Neural cell (in vitro differentiated cells): ENCODE measurements around the gene FHIT. TPM values are rescaled to one million over a fixed set of nuclear protein-coding genes. Genes with fewer than 3 reads are reported as not detected.

Source experiments
- H2AFZ ChIP-seq: fragments of 200-600, 300-800 bp; sonication (generic), shearing (Covaris generic); 2 replicates; pipeline ENCODE4 v1.6.0; 2014; ENCODE audit warnings: low read depth, mild to moderate bottlenecking, antibody characterized with exemption, low read length, moderate library complexity
- H3F3A ChIP-seq: fragments of 200-600 bp; shearing (Covaris generic); 2 replicates; pipeline ENCODE4 v1.6.1; 2016; ENCODE audit warnings: mild to moderate bottlenecking, moderate library complexity, mixed read lengths, antibody characterized with exemption, low read length; ENCODE audit not compliant: insufficient read depth, poor library complexity, severe bottlenecking
- H3K27ac ChIP-seq: fragments of 200-600, 300-800 bp; sonication (generic), shearing (Covaris generic); 2 replicates; pipeline ENCODE4 v1.5.1; 2014; ENCODE audit warnings: mild to moderate bottlenecking, low read length, moderate library complexity
- H3K27me3 ChIP-seq: fragments of 300-800, 200-600 bp; sonication (generic), shearing (Covaris generic); 2 replicates; pipeline ENCODE4 v1.6.0; 2014; ENCODE audit warnings: mild to moderate bottlenecking, low read depth, low read length, moderate library complexity; ENCODE audit not compliant: insufficient read depth
- H3K36me3 ChIP-seq: fragments of 300-800, 200-600 bp; sonication (generic), shearing (Covaris generic); 2 replicates; pipeline ENCODE4 v1.5.1; 2014; ENCODE audit warnings: mild to moderate bottlenecking, antibody characterized with exemption, low read length, moderate library complexity; ENCODE audit not compliant: insufficient read depth
- H3K4me2 ChIP-seq: fragments of 300-800, 200-600 bp; sonication (generic), shearing (Covaris generic); 2 replicates; pipeline ENCODE4 v1.6.0; 2014; ENCODE audit warnings: mild to moderate bottlenecking, low read length
- H3K4me3 ChIP-seq: fragments of 300-800, 200-600 bp; sonication (generic), shearing (Covaris generic); 2 replicates; pipeline ENCODE4 v1.5.1; 2014; ENCODE audit warnings: mild to moderate bottlenecking, low read length, moderate library complexity
- H3K79me2 ChIP-seq: fragments of 200-600 bp; shearing (Covaris generic); replicated peaks from 2 replicates; pipeline ENCODE4 v1.6.0; 2014; ENCODE audit warnings: mild to moderate bottlenecking, low read length, moderate library complexity; ENCODE audit not compliant: insufficient read depth
- H3K9ac ChIP-seq: fragments of 300-800, 200-600 bp; sonication (generic), shearing (Covaris generic); 2 replicates; pipeline ENCODE4 v1.6.1; 2016; ENCODE audit warnings: mild to moderate bottlenecking, low read length, mixed read lengths
- H3K9me2 ChIP-seq: fragments of 200-600 bp; shearing (Covaris generic); 2 replicates; pipeline ENCODE4 v1.6.1; 2016; ENCODE audit warnings: mild to moderate bottlenecking, low read length, mixed read lengths; ENCODE audit not compliant: insufficient read depth
- H3K9me3 ChIP-seq: fragments of 200-600, 300-800 bp; sonication (generic), shearing (Covaris generic); 2 replicates; pipeline ENCODE4 v1.6.1; 2016; ENCODE audit warnings: mild to moderate bottlenecking, mixed run types, low read length, moderate library complexity, mixed read lengths
- H4K20me1 ChIP-seq: fragments of 200-600 bp; shearing (Covaris generic); 2 replicates; pipeline ENCODE4 v1.6.1; 2016; ENCODE audit warnings: mild to moderate bottlenecking, mixed run types; ENCODE audit not compliant: insufficient read depth
- CTCF ChIP-seq: fragments of 450-650 bp; IDR thresholded peaks from 2 replicates; pipeline ENCODE4 v1.5.1; 2014; ENCODE audit warnings: antibody characterized with exemption, mild to moderate bottlenecking, moderate library complexity; ENCODE audit not compliant: poor library complexity, severe bottlenecking
- EP300 ChIP-seq: fragments of 450-650 bp; conservative IDR thresholded peaks from 2 replicates; pipeline ENCODE4 v1.6.1; 2014; ENCODE audit warnings: antibody characterized with exemption, mild to moderate bottlenecking, moderate library complexity; ENCODE audit not compliant: poor library complexity, severe bottlenecking
- EZH2 ChIP-seq: fragments of 200-600, 300-800 bp; shearing (Covaris generic), sonication (generic); IDR thresholded peaks from 2 replicates; pipeline ENCODE4 v1.6.1; 2014; ENCODE audit warnings: antibody characterized with exemption, low read length, borderline replicate concordance, mild to moderate bottlenecking; ENCODE audit not compliant: insufficient read depth, poor library complexity, severe bottlenecking
- MXI1 ChIP-seq: fragments of 450-650 bp; conservative IDR thresholded peaks from 2 replicates; pipeline ENCODE4 v1.6.1; 2014; ENCODE audit warnings: antibody characterized with exemption, mild to moderate bottlenecking; ENCODE audit not compliant: poor library complexity, severe bottlenecking
- POLR2AphosphoS5 ChIP-seq: IDR thresholded peaks from 2 replicates; pipeline ENCODE4 v1.6.1; 2012
- RAD21 ChIP-seq: fragments of 450-650 bp; conservative IDR thresholded peaks from 2 replicates; pipeline ENCODE4 v1.6.1; 2014; ENCODE audit warnings: antibody characterized with exemption, mild to moderate bottlenecking, moderate library complexity
- REST ChIP-seq: IDR thresholded peaks from 2 replicates; pipeline ENCODE4 v1.6.1; 2012; ENCODE audit warnings: borderline replicate concordance
- SMC3 ChIP-seq: fragments of 450-650 bp; conservative IDR thresholded peaks from 2 replicates; pipeline ENCODE4 v1.6.1; 2014; ENCODE audit warnings: antibody characterized with exemption, mild to moderate bottlenecking, moderate library complexity; ENCODE audit not compliant: poor library complexity
- TAF1 ChIP-seq: IDR thresholded peaks from 2 replicates; pipeline ENCODE4 v1.6.1; 2012; ENCODE audit warnings: low read depth
- polyA plus RNA-seq: library from polyadenylated mRNA; depleted of rRNA; stranded (reverse); fragments of >200 nt; gene quantifications from 2 replicates; pipeline ENCODE4 v1.2.3, GENCODE V29; 2014

Gene FHIT
- polyA plus RNA-seq, 1 donor from 2014 or later: not detected

GRCh38 chr3:59994732-59995304 lies 1256.4 kb downstream of the FHIT start:
- Histone ChIP-seq H3F3A (no peaks in the 10 kb centered on the region), H3K27me3 (no peaks in the 10 kb centered on the region), H2AFZ (no peak overlapping the region), H3K4me3 (no peak overlapping the region), H3K9me2 (no peaks in the 10 kb centered on the region), H3K9ac (no peak overlapping the region), H3K4me2 (no peak overlapping the region), H3K27ac (no peak overlapping the region), H4K20me1 (no peaks in the 10 kb centered on the region), H3K9me3 (no peaks in the 10 kb centered on the region), H3K36me3 (no peaks in the 10 kb centered on the region), H3K79me2 (no peaks in the 10 kb centered on the region)
- TF ChIP-seq TAF1: no peak
- no peak for TF ChIP-seq POLR2AphosphoS5
- TF ChIP-seq CTCF: no peak
- no peak for TF ChIP-seq RAD21
- TF ChIP-seq EZH2: no peak
- TF ChIP-seq MXI1: no peak
- no peak for TF ChIP-seq REST
- no peak for TF ChIP-seq SMC3
- TF ChIP-seq EP300: no peak

- Histone ChIP-seq H3K9me2 (no peaks in the 10 kb centered on the region), H3K27me3 (no peaks in the 10 kb centered on the region), H4K20me1 (no peaks in the 10 kb centered on the region), H3K9ac (no peak overlapping the region), H3K79me2 (no peaks in the 10 kb centered on the region), H3K36me3 (no peaks in the 10 kb centered on the region), H3K9me3 (no peaks in the 10 kb centered on the region), H3K4me3 (no peak overlapping the region), H2AFZ (no peak overlapping the region), H3K4me2 (no peak overlapping the region), H3F3A (no peaks in the 10 kb centered on the region), H3K27ac (no peak overlapping the region)
- peak; percentile 10 for TF ChIP-seq POLR2AphosphoS5
- TF ChIP-seq RAD21: no peak
Measured at GRCh38 chr3:59992578-59992977, 1258.7 kb downstream of the FHIT start.

GRCh38 chr3:59990915-59991314 lies 1260.3 kb downstream of the FHIT start:
- no peak overlapping the region for H2AFZ ChIP-seq
- no peaks in the 10 kb centered on the region for H3K36me3 ChIP-seq
- H3K27me3 ChIP-seq: no peaks in the 10 kb centered on the region
- TF ChIP-seq RAD21 (no peak), POLR2AphosphoS5 (no peak), CTCF (no peak), REST (no peak), EZH2 (no peak), EP300 (no peak), MXI1 (no peak), SMC3 (no peak), TAF1 (no peak)
- no peaks in the 10 kb centered on the region for H3K79me2 ChIP-seq
- no peak overlapping the region for H3K27ac ChIP-seq
- H3K9ac ChIP-seq: no peak overlapping the region
- no peaks in the 10 kb centered on the region for H4K20me1 ChIP-seq
- H3K4me3 ChIP-seq: no peak overlapping the region
- H3K9me2 ChIP-seq: no peaks in the 10 kb centered on the region
- H3K4me2 ChIP-seq: no peak overlapping the region
- no peaks in the 10 kb centered on the region for H3F3A ChIP-seq
- H3K9me3 ChIP-seq: no peaks in the 10 kb centered on the region
